Measurements from ENCODE around the gene VPS72.

- no peak for TF ChIP-seq CTCF (IDR thresholded peaks at IDR 0.05)
- TF ChIP-seq REST (IDR thresholded peaks at IDR 0.05; ENCODE audit: insufficient read depth in 1 of 2, low read depth in 2 of 2, low read length in 1 of 2), result peak in 1 of 2 experiments; percentile 64; a peak in 1 of 4 replicates
- peak; percentile 51; the same call in 1 of the 2 replicates for TF ChIP-seq POLR2AphosphoS5 (IDR thresholded peaks at IDR 0.05; ENCODE audit: low read depth, low read length)
- peak; percentile 91 for TF ChIP-seq SIN3A (IDR thresholded peaks at IDR 0.05; ENCODE audit: borderline replicate concordance, insufficient read depth, low read depth, low read length)
- peak; percentile 92 for TF ChIP-seq TCF7L2 (IDR thresholded peaks at IDR 0.05; ENCODE audit: low read depth, low read length)
Measured at GRCh38 chr1:151165738-151166504, 24.1 kb downstream of the VPS72 start, which contains the start of the genes LYSMD1 and SCNM1.

Measured in Panc1 (cell line).